COLO668 (cell line): Measurements from ENCODE around the gene CUL9.

Experiments used
- DNase-seq: peaks from one replicate; lab custom pipeline; 2025; ENCODE audit not compliant: unreplicated experiment; lab: John Stamatoyannopoulos, UW

The CUL9 gene

GRCh38 chr6:43226192-43226851 is 44.3 kb downstream of the CUL9 start:
- DNase-seq, result no peak

DNA sequence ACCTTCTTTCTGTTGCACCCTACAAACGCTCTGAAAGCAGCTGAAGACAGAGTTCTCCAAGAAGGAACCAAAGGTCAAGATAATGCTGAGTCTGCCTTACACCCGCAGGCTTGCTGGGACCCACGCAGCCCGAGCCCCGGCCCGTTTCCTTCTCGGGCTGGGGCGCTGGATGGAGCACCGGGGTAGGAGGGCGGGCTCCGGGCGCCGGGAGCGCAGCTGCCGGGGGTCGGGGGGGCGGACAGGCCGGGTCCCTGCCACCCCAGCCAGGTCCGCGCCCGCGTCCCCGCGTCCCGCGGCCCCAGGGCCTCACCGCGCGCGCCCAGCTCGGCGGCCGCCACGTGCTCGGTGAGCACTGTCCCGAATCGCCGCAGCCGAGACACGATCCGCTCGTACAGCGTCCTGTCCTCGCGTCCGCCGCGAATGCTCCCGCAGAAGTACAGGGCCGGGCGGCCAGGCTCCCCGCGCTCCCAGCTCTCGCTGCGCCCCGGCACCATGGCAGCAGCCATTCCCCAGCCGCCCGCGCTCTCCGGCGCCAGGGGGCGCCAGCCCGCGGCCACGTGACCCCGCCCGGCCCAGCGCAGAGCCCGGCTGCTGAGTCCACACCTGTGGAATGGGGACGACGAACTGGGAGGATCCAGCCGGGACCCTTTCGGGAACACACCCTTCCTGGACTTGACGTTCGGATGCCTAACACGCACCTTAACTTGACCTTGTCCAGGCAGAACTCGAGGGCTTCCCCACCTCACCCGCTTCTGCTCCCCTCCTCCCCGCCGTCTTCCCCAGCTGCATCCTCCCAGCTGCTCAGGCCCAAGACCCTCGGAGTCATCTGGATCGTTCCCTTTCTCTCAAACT is 47.2 kb downstream of the CUL9 start, which contains the start of gene DNPH1:
TSS of gene DNPH1 (minus strand) at position 531 of the 852 bp plus-strand sequence. CDS start at position 506, 25 bp downstream.
- DNase-seq, result peak; percentile 75

GRCh38 chr6:43229803-43230620 is 48.0 kb downstream of the CUL9 start:
- no peak for DNase-seq

DNA sequence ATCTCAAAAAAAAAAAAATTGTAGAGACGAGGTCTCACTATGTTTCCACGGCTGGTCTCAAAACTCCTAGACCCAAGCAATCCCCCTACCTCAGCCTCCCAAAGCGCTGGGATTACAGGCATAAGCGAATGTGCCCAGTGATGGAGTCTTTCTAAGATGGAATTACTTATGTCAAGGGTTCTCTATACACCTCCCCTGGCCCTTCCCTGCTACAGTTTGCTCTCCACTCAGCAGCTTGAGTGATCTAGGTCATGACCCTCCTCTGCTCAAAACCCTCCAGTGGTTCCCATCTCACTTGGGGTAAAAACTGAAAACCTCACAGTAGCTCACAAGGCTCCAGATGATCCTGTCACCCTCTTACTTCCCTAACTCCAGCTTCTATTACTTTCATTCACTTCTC is 49.1 kb downstream of the CUL9 start:
- no peak for DNase-seq

DNA sequence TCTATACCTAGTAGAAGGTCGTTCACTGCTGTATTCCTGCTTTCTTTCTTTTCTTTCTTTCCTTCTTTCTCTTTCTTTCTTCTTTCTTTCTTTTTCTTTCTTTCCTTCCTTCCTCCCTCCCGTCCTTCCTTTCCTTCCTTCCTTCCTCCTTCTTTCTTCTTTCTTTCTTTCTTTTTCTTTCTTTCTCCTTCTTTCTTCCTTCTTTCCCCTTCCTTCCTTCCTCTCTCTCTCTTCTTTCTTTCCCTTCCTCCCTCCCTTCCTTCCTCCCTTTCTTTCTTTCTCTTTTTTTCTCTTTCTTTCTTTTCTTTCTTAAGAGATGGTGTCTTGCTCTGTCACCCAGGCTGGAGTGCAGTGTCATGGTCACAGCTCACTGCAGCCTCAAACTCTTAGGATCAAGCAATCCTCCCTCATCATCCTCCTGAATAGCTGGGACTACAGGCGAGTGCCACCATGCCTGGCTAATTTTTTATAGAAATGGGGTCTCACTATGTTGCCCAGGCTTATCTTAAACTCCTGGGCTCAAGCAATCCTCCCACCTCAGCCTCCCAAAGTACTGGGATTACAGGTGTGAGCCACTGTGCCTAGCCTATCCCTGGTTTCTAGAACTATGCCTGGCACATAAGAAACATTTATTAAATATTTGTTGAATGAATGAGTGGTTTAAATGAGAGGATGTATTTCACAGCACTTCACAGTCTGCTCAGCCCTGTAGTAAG is 49.9 kb downstream of the CUL9 start:
- no peak for DNase-seq

DNA sequence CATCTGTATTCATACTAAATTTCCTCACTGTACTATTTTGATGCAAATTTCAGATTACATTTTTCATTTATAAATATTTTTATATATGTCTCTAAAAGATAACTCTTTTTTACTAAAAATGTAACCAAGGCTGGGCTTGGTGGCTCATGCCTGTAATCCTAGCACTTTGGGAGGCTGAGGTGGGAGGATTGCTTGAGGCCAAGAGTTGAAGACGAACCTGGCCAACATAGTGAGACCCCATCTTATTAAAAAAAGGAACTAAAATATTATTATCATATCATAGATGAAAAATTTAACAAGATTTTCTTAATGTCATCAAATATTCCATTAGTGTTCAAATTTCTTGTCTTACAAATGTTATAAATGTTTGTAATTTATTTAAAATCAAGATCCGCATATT is 53.8 kb downstream of the CUL9 start:
- DNase-seq, result no peak

DNA sequence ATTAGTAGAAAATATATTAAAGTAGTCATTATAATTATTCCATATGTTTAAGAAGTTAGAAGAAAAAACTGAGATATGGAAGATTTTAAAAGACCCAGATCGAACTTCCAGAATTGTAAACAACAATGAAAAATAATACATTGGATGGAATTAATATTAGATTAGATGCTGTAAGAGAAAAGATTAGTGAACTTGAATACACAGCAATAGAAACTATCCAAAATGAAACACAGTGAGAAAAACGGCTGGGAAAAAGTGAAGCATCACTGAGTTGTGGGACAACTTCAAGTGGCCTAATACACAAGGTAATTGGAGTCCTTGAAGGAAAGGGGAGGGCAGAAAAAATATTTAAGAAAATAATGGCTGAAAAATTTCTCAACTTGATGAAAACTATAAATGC is 57.1 kb downstream of the CUL9 start:
- DNase-seq, result no peak

- no peak for DNase-seq
These were observed 59.0 kb downstream of the CUL9 start for GRCh38 chr6:43240950-43241349.

- no peak for DNase-seq
These were observed 59.5 kb downstream of the CUL9 start for GRCh38 chr6:43241446-43241845.

DNA sequence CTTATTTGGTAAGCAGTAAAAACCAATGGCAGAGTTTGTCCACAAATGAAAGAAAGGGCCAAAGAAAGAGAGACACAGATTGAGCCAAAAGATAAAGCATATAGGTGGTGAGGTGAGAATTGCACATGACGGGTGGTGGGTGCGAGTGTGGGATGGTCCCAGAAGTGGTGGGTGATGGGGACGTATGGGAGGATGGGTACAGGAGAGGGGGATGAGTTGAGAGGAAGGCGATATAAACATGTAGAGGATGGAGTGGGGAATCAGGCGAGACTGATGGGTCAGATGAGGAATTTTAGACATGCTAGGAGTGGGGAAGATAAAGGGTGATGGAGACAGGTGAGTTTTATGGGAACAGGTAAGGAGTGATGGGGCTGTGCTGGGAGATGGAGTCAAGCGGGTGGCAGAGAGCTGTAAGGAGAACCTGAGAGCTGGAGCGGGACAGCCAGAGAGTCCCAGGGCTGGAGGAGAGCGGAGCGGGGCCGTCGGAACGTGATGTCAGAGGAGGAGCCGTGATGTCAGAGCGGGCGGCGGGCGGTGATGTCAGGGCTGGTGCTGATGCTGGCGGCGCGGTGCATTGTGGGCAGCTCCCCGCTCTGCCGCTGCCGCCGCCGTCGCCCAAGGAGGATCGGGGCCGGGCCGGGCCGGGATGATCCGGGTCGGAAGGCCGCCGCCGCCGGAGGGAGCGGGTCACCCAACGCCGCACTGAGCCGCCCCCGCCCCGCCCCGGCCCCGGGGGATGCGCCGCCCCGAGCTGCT is 61.1 kb downstream of the CUL9 start, which contains the start of gene TTBK1:
TSS of gene TTBK1 (plus strand) at position 574 of the 756 bp plus-strand sequence. CDS start 3,180 bp downstream, outside the sequence.
- peak; percentile 34 for DNase-seq

- peak; percentile 14 for DNase-seq
These were observed 61.8 kb downstream of the CUL9 start for GRCh38 chr6:43243664-43244321.

DNA sequence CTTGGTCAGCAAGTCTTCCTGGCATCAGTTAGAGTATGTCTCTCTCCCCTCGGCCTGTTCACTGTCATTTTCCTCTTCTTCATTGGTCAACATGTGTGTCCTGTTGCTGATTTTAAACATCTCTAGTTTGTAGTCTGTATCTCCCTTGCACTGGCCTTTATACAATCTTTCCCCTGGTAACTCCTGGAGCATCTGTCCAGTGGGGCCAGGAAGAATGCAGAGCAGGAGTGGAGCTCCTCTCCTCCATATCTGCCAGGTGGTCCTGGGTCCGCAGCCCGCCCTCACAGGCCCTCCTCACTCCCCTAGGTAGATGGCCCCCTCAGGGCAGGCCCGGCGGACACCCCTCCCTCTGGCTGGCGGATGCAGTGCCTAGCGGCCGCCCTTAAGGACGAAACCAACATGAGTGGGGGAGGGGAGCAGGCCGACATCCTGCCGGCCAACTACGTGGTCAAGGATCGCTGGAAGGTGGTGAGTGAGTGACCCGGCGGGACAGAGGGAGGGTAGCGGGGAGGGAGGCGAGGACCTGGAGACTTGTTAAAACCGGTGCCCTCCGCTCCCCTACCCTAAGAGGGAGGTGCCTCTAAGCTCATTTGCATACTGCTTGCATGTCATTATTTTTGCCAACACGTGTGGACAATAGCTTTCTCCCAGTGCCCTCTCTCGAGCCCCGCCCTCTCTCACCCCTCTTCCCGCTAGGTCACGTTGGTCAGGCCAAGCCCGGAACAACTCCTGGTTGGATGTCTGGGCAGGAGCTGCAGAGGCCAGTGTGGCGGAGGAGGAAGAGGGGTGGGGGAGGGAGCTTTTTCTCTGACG is 64.5 kb downstream of the CUL9 start:
- DNase-seq, result peak; percentile 79

- peak; percentile 85 for DNase-seq
These were observed 65.4 kb downstream of the CUL9 start for GRCh38 chr6:43247114-43247999.

GRCh38 chr6:43248101-43248500 is 66.1 kb downstream of the CUL9 start:
- DNase-seq, result no peak

- DNase-seq, result no peak
These were observed 66.8 kb downstream of the CUL9 start for GRCh38 chr6:43248791-43249190.

GRCh38 chr6:43250992-43251373 is 69.0 kb downstream of the CUL9 start:
- peak; percentile 10 for DNase-seq

- no peak for DNase-seq
These were observed 71.4 kb downstream of the CUL9 start for GRCh38 chr6:43253401-43253800.
